HUES6 (cell line): ENCODE data around the gene CDKAL1.
"Not testable (repeated sequence)": the region's sequence is repeated elsewhere in the genome, so short reads cannot be mapped to it uniquely, and the experiment has no call there.

Source experiments
- H3K27ac ChIP-seq: 2 replicates; pipeline ENCODE4 v1.7.0; 2013; ENCODE audit warnings: low read depth, mild to moderate bottlenecking, low read length, inconsistent platforms
- H3K27me3 ChIP-seq: 2 replicates; pipeline ENCODE4 v1.6.1; 2013; ENCODE audit warnings: low read length; ENCODE audit not compliant: control insufficient read depth, insufficient read depth
- H3K36me3 ChIP-seq: 2 replicates; pipeline ENCODE4 v1.6.1; 2013; ENCODE audit warnings: low read length; ENCODE audit not compliant: control insufficient read depth, insufficient read depth
- H3K4me1 ChIP-seq: 2 replicates; pipeline ENCODE4 v1.6.1; 2013; ENCODE audit warnings: low read length; ENCODE audit not compliant: control insufficient read depth, insufficient read depth
- H3K4me3 ChIP-seq: 2 replicates; pipeline ENCODE4 v1.5.1; 2013; ENCODE audit warnings: low read depth, low read length
- H3K9ac ChIP-seq: one replicate; pipeline ENCODE4 v1.6.1; 2013; ENCODE audit warnings: mild to moderate bottlenecking, low read length
- H3K9me3 ChIP-seq: 2 replicates; pipeline ENCODE4 v1.6.1; 2013; ENCODE audit warnings: low read depth, low read length; ENCODE audit not compliant: control insufficient read depth, insufficient read depth

CDKAL1 gene

GRCh38 chr6:21034345-21034744 is 500.1 kb downstream of the CDKAL1 start:
- H3K4me1 ChIP-seq, result no peaks in the 10 kb centered on the region
- no peak overlapping the region for H3K9ac ChIP-seq
- no peak overlapping the region for H3K4me3 ChIP-seq
- no peaks in the 10 kb centered on the region for H3K27me3 ChIP-seq
- H3K36me3 ChIP-seq, result no peaks in the 10 kb centered on the region
- H3K27ac ChIP-seq, result no peak overlapping the region
- no peaks in the 10 kb centered on the region for H3K9me3 ChIP-seq

- Histone ChIP-seq H3K9ac (no peak overlapping the region), H3K27me3 (no peaks in the 10 kb centered on the region), H3K27ac (no peak overlapping the region), H3K36me3 (no peaks in the 10 kb centered on the region), H3K9me3 (no peaks in the 10 kb centered on the region), H3K4me3 (no peak overlapping the region), H3K4me1 (no peaks in the 10 kb centered on the region)
Observed at GRCh38 chr6:21037453-21037852, 503.2 kb downstream of the CDKAL1 start.

GRCh38 chr6:21039926-21040325 is 505.7 kb downstream of the CDKAL1 start:
- Histone ChIP-seq H3K9me3 (no peaks in the 10 kb centered on the region), H3K4me3 (no peak overlapping the region), H3K9ac (no peak overlapping the region), H3K27ac (no peak overlapping the region), H3K4me1 (no peaks in the 10 kb centered on the region), H3K27me3 (no peaks in the 10 kb centered on the region), H3K36me3 (no peaks in the 10 kb centered on the region)

GRCh38 chr6:21045135-21045700 is 511.0 kb downstream of the CDKAL1 start:
- Histone ChIP-seq H3K4me3 (no peak overlapping the region), H3K36me3 (no peaks in the 10 kb centered on the region), H3K4me1 (no peaks in the 10 kb centered on the region), H3K27ac (no peak overlapping the region), H3K27me3 (no peaks in the 10 kb centered on the region), H3K9me3 (no peaks in the 10 kb centered on the region), H3K9ac (no peak overlapping the region)

- no peaks in the 10 kb centered on the region for H3K36me3 ChIP-seq
- no peak overlapping the region for H3K4me3 ChIP-seq
- no peaks in the 10 kb centered on the region for H3K9me3 ChIP-seq
- no peak overlapping the region for H3K9ac ChIP-seq
- H3K27ac ChIP-seq, result no peak overlapping the region
- no peaks in the 10 kb centered on the region for H3K27me3 ChIP-seq
- no peaks in the 10 kb centered on the region for H3K4me1 ChIP-seq
Observed at GRCh38 chr6:21046276-21046675, 512.0 kb downstream of the CDKAL1 start.

GRCh38 chr6:21048047-21048446 is 513.8 kb downstream of the CDKAL1 start:
- H3K4me3 ChIP-seq, result no peak overlapping the region

GRCh38 chr6:21049148-21049547 is 514.9 kb downstream of the CDKAL1 start:
- Histone ChIP-seq H3K9me3 (no peaks in the 10 kb centered on the region), H3K4me1 (no peaks in the 10 kb centered on the region), H3K27me3 (no peaks in the 10 kb centered on the region), H3K9ac (no peak overlapping the region), H3K36me3 (no peaks in the 10 kb centered on the region), H3K4me3 (no peak overlapping the region), H3K27ac (no peak overlapping the region)

More at GRCh38 chr6:21048047-21048446, 513.8 kb downstream of the CDKAL1 start:
- H3K36me3 ChIP-seq, result no peaks in the 10 kb centered on the region
- H3K4me1 ChIP-seq, result no peaks in the 10 kb centered on the region
- no peaks in the 10 kb centered on the region for H3K9me3 ChIP-seq
- no peaks in the 10 kb centered on the region for H3K27me3 ChIP-seq
- no peak overlapping the region for H3K27ac ChIP-seq
- no peak overlapping the region for H3K9ac ChIP-seq

GRCh38 chr6:21049572-21049971 is 515.3 kb downstream of the CDKAL1 start:
- no peak overlapping the region for H3K4me3 ChIP-seq
- no peaks in the 10 kb centered on the region for H3K27me3 ChIP-seq
- H3K36me3 ChIP-seq, result no peaks in the 10 kb centered on the region
- no peaks in the 10 kb centered on the region for H3K9me3 ChIP-seq
- H3K27ac ChIP-seq, result no peak overlapping the region
- H3K4me1 ChIP-seq, result no peaks in the 10 kb centered on the region
- H3K9ac ChIP-seq, result no peak overlapping the region

GRCh38 chr6:21050935-21051334 is 516.7 kb downstream of the CDKAL1 start:
- no peaks in the 10 kb centered on the region for H3K27me3 ChIP-seq
- no peaks in the 10 kb centered on the region for H3K4me1 ChIP-seq
- H3K27ac ChIP-seq, result no peak overlapping the region
- no peaks in the 10 kb centered on the region for H3K36me3 ChIP-seq
- 0 out of 2 replicates have a peak, but pooled peaks cover 4% of the 10 kb centered on the region for H3K9me3 ChIP-seq
- no peak overlapping the region for H3K4me3 ChIP-seq
- no peak overlapping the region for H3K9ac ChIP-seq

GRCh38 chr6:21051777-21052176 is 517.5 kb downstream of the CDKAL1 start:
- H3K9ac ChIP-seq, result no peak overlapping the region
- no peak overlapping the region for H3K4me3 ChIP-seq
- H3K27ac ChIP-seq, result no peak overlapping the region
- H3K27me3 ChIP-seq, result no peaks in the 10 kb centered on the region
- H3K9me3 ChIP-seq, result 0 out of 2 replicates have a peak, but pooled peaks cover 5% of the 10 kb centered on the region
- H3K4me1 ChIP-seq, result no peaks in the 10 kb centered on the region
- no peaks in the 10 kb centered on the region for H3K36me3 ChIP-seq

- no peak overlapping the region for H3K27ac ChIP-seq
Observed at GRCh38 chr6:21053612-21054011, 519.4 kb downstream of the CDKAL1 start.

GRCh38 chr6:21055480-21055879 is 521.2 kb downstream of the CDKAL1 start:
- H3K36me3 ChIP-seq, H3K27ac ChIP-seq, H3K9me3 ChIP-seq, H3K27me3 ChIP-seq, H3K9ac ChIP-seq, H3K4me3 ChIP-seq, H3K4me1 ChIP-seq: not testable (repeated sequence)

More at GRCh38 chr6:21053612-21054011, 519.4 kb downstream of the CDKAL1 start:
- Histone ChIP-seq H3K27me3 (no peaks in the 10 kb centered on the region), H3K9me3 (0 out of 2 replicates have a peak, but pooled peaks cover 5% of the 10 kb centered on the region), H3K4me1 (no peaks in the 10 kb centered on the region), H3K4me3 (no peak overlapping the region), H3K36me3 (no peaks in the 10 kb centered on the region), H3K9ac (no peak overlapping the region)
